Right atrium auricular region (tissue), 2 donors: ENCODE results near the gene ITGA4. TPM values are rescaled to one million over a fixed set of nuclear protein-coding genes. Genes with fewer than 3 reads are reported as not detected.
"Not testable (repeated sequence)": the region's sequence is repeated elsewhere in the genome, so short reads cannot be mapped to it uniquely, and the experiment has no call there.

Experiments used
- DNase-seq: peaks from one replicate; pipeline ENCODE4 v3.0.0-alpha.2; 2019; ENCODE audit warnings: low spot score
- H3K27ac ChIP-seq, 2 donors: fragments of 200-600 bp; sonication (generic); 1 replicate in 1 of 2; 2 replicates in 1 of 2; pipeline ENCODE4 v1.5.1; 2016 to 2019
- H3K27me3 ChIP-seq, 2 donors: fragments of 200-600 bp; sonication (generic); one replicate each; pipeline versions ENCODE4 v1.5.1 to v1.6.0; 2017 to 2019
- H3K36me3 ChIP-seq: fragments of 200-600 bp; sonication (generic); one replicate; pipeline ENCODE4 v1.5.1; 2016
- H3K4me1 ChIP-seq, 2 donors: fragments of 200-600 bp; sonication (generic); one replicate each; pipeline versions ENCODE4 v1.5.1 to v1.6.0; 2017 to 2019
- H3K4me3 ChIP-seq, 2 donors: fragments of 200-600 bp; sonication (generic); 1 replicate in 1 of 2; 2 replicates in 1 of 2; pipeline ENCODE4 v1.5.1; 2017 to 2019; ENCODE audit warnings: mild to moderate bottlenecking in 1 of 2, moderate library complexity in 1 of 2
- H3K9me3 ChIP-seq, 2 donors: fragments of 200-600 bp; sonication (generic); one replicate each; pipeline ENCODE4 v1.5.1; 2019
- CTCF ChIP-seq, 2 donors: fragments of 200-600 bp; sonication (generic); IDR thresholded peaks; one replicate each; pipeline ENCODE4 v1.5.1; 2019; ENCODE audit warnings: antibody characterized with exemption in 2 of 2
- total RNA-seq, 2 donors: library from RNA; depleted of rRNA; stranded (reverse); fragments of >200 nt; gene quantifications; one replicate each; pipeline ENCODE4 v1.1.0, GENCODE V29; 2016

Gene ITGA4
- total RNA-seq, 2 donors from 2014 or later, result 0.96 to 1.8 TPM

- Histone ChIP-seq H3K4me1 (no peaks in the 10 kb centered on the region), H3K27ac (no peak overlapping the region), H3K36me3 (no peaks in the 10 kb centered on the region), H3K4me3 (no peak overlapping the region), H3K9me3 (no peaks in the 10 kb centered on the region), H3K27me3 (no peaks in the 10 kb centered on the region)
- no peak for DNase-seq
- no peak for TF ChIP-seq CTCF (IDR thresholded peaks at IDR 0.05)
Observed at GRCh38 chr2:181440344-181440743, 16.8 kb upstream of the ITGA4 start.

GRCh38 chr2:181440919-181441318 is 16.3 kb upstream of the ITGA4 start:
- H3K9me3 ChIP-seq, result no peaks in the 10 kb centered on the region
- no peaks in the 10 kb centered on the region for H3K4me1 ChIP-seq
- H3K36me3 ChIP-seq, result no peaks in the 10 kb centered on the region
- DNase-seq, result no peak
- H3K27ac ChIP-seq, result no peak overlapping the region
- no peak overlapping the region for H3K4me3 ChIP-seq
- no peaks in the 10 kb centered on the region for H3K27me3 ChIP-seq
- no peak for TF ChIP-seq CTCF (IDR thresholded peaks at IDR 0.05)

- H3K9me3 ChIP-seq, result no peaks in the 10 kb centered on the region
- H3K27ac ChIP-seq, result no peak overlapping the region
Observed at GRCh38 chr2:181441670-181442069, 15.5 kb upstream of the ITGA4 start.

GRCh38 chr2:181444654-181445053 is 12.5 kb upstream of the ITGA4 start:
- Histone ChIP-seq H3K4me1 (no peaks in the 10 kb centered on the region), H3K27me3 (no peaks in the 10 kb centered on the region), H3K36me3 (no peaks in the 10 kb centered on the region), H3K27ac (no peak overlapping the region), H3K4me3 (no peak overlapping the region), H3K9me3 (no peaks in the 10 kb centered on the region)
- no peak for TF ChIP-seq CTCF (IDR thresholded peaks at IDR 0.05)
- no peak for DNase-seq

More at GRCh38 chr2:181441670-181442069, 15.5 kb upstream of the ITGA4 start:
- no peak for TF ChIP-seq CTCF (IDR thresholded peaks at IDR 0.05)
- no peaks in the 10 kb centered on the region for H3K27me3 ChIP-seq
- DNase-seq, result no peak
- no peaks in the 10 kb centered on the region for H3K36me3 ChIP-seq
- no peaks in the 10 kb centered on the region for H3K4me1 ChIP-seq
- no peak overlapping the region for H3K4me3 ChIP-seq

GRCh38 chr2:181446985-181447384 is 10.2 kb upstream of the ITGA4 start:
- H3K9me3 ChIP-seq, result no peaks in the 10 kb centered on the region
- H3K4me1 ChIP-seq, result no peaks in the 10 kb centered on the region
- H3K27ac ChIP-seq, result no peak overlapping the region
- TF ChIP-seq CTCF (IDR thresholded peaks at IDR 0.05), result no peak
- DNase-seq, result no peak
- no peaks in the 10 kb centered on the region for H3K27me3 ChIP-seq
- no peaks in the 10 kb centered on the region for H3K36me3 ChIP-seq
- H3K4me3 ChIP-seq, result no peak overlapping the region

- not testable (repeated sequence) for H3K27ac ChIP-seq, H3K4me3 ChIP-seq, H3K36me3 ChIP-seq, H3K4me1 ChIP-seq, H3K9me3 ChIP-seq, H3K27me3 ChIP-seq, DNase-seq
Observed at GRCh38 chr2:181449278-181449677, 7.9 kb upstream of the ITGA4 start.
